Motor neuron (in vitro differentiated cells): Measurements from ENCODE around the gene ZC3H18. TPM values are rescaled to one million over a fixed set of nuclear protein-coding genes. Genes with fewer than 3 reads are reported as not detected.

ENCODE experiments used
- ATAC-seq, 8 experiments: fragments of 200-7000 bp; cut with Tn5 transposase; replicated peaks in 6 of 8; 2 replicates each; pipeline ENCODE4 v1.8.0; 2021; ENCODE audit warnings: mild to moderate bottlenecking in 8 of 8, moderate library complexity in 8 of 8
- H3K27ac ChIP-seq, 2 donors: fragments of 250-450 bp; sonication (Bioruptor Pico); 2 replicates each; pipeline ENCODE4 v1.9.0; 2021; ENCODE audit warnings: antibody characterized with exemption in 2 of 2, mild to moderate bottlenecking in 2 of 2, moderate library complexity in 1 of 2
- H3K4me1 ChIP-seq, 2 donors: fragments of 250-450 bp; sonication (Bioruptor Pico); replicated peaks in 1 of 2; 2 replicates each; pipeline ENCODE4 v1.6.1; 2021; ENCODE audit warnings: antibody characterized with exemption in 2 of 2, mild to moderate bottlenecking in 2 of 2, moderate library complexity in 1 of 2
- H3K4me3 ChIP-seq, 5 donors: fragments of 250-450 bp; sonication (Bioruptor Pico); 2 replicates each; pipeline ENCODE4 v1.9.0; 2021; ENCODE audit warnings: antibody characterized with exemption in 5 of 5, mild to moderate bottlenecking in 5 of 5, moderate library complexity in 4 of 5
- WGBS, 10 experiments: fragments of 450-650 bp; shearing (Covaris generic); methylation state at CpG; one replicate each; pipeline ENCODE4 v1.0.0; 2022; 5-methylcytosine and 5-hydroxymethylcytosine counted together
- in situ Hi-C, 9 experiments: fragments of 400-800 bp; cut with MboI; loops; one replicate each; pipeline ENCODE4 v1.15.0; 2021; ENCODE audit warnings: low sequenced_read_pairs in 9 of 9, low pct_unique_long_range_greater_than_20kb in 2 of 9; ENCODE audit not compliant: unreplicated experiment in 9 of 9
- total RNA-seq, 8 experiments: library from RNA; unstranded; fragments of 300-600 nt; gene quantifications; 2 replicates each; pipeline versions ENCODE4 v1.2.3 to v1.2.4, GENCODE V29; 2022

Gene ZC3H18
- total RNA-seq, 8 experiments from 2014 or later = 13.9 to 36.9 (median 18.4) TPM

- in situ Hi-C loops = no loop called here
- Histone ChIP-seq H3K4me3 (no peak overlapping the region), H3K4me1 (peaks cover 0 to 1% of the 10 kb centered on the region in 2 donors), H3K27ac (no peak overlapping the region)
- peak in 6 of 8 experiments; percentile 11 to 33 (median 21) for ATAC-seq
- 3 to 25% methylated on average over 7 to 8 of the region's 45 CpGs; no CpG with 5 or more reads in 8 of the 10 experiments for WGBS, 10 experiments
Observed at GRCh38 chr16:88639231-88640038, 69.2 kb downstream of the ZC3H18 start.

GRCh38 chr16:88640039-88640495 lies 69.9 kb downstream of the ZC3H18 start:
- in situ Hi-C loops = no loop called here
- H3K4me3 ChIP-seq = no peak overlapping the region
- ATAC-seq = peak in 1 of 8 experiments; percentile 3
- no peaks in the 10 kb centered on the region for H3K4me1 ChIP-seq
- no peak overlapping the region for H3K27ac ChIP-seq
- 33 to 90% (median 62%) methylated on average over 2 to 8 of the region's 13 CpGs; no CpG with 5 or more reads in 6 of the 10 experiments for WGBS, 10 experiments

GRCh38 chr16:88640498-88641247 lies 70.5 kb downstream of the ZC3H18 start:
- in situ Hi-C loops = no loop called here
- no peak for ATAC-seq
- H3K4me3 ChIP-seq = no peak overlapping the region
- H3K27ac ChIP-seq = no peak overlapping the region
- 0 to 86% (median 38%) methylated on average over 1 to 6 of the region's 17 CpGs; no CpG with 5 or more reads in 6 of the 10 experiments for whole genome bisulfite sequencing, 10 experiments
- H3K4me1 ChIP-seq = peaks cover 0 to 3% of the 10 kb centered on the region in 2 donors

- 50 to 100% (median 88%) methylated on average over 1 to 9 of the region's 58 CpGs; no CpG with 5 or more reads in 6 of the 10 experiments for WGBS, 10 experiments
- peaks cover 0 to 3% of the 10 kb centered on the region in 2 donors for H3K4me1 ChIP-seq
- no peak overlapping the region for H3K27ac ChIP-seq
- no peak overlapping the region for H3K4me3 ChIP-seq
- in situ Hi-C loops = no loop called here
- no peak for ATAC-seq
Observed at GRCh38 chr16:88642881-88643643, 72.9 kb downstream of the ZC3H18 start.

- in situ Hi-C loops = no loop called here
- no peak overlapping the region for H3K4me3 ChIP-seq
- no peak for ATAC-seq
- H3K27ac ChIP-seq = no peak overlapping the region
- H3K4me1 ChIP-seq = peaks cover 0 to 3% of the 10 kb centered on the region in 2 donors
- WGBS, 10 experiments = 85% methylated on average over 6 of the region's 9 CpGs; no CpG with 5 or more reads in 9 of the 10 experiments
Observed at GRCh38 chr16:88643644-88643932, 73.4 kb downstream of the ZC3H18 start.

- ATAC-seq = peak in 1 of 8 experiments; percentile 1
- Histone ChIP-seq H3K27ac (peak overlapping the region in 1 of 2 donors; percentile 6), H3K4me1 (peaks cover 4 to 12% of the 10 kb centered on the region in 2 donors), H3K4me3 (no peak overlapping the region)
- in situ Hi-C loops = no loop called here
- WGBS, 10 experiments = 80 to 100% (median 94%) methylated on average over 1 to 7 of the region's 16 CpGs; no CpG with 5 or more reads in 6 of the 10 experiments
Observed at GRCh38 chr16:88645455-88645854, 75.3 kb downstream of the ZC3H18 start.

- WGBS, 10 experiments = 60 to 100% (median 77%) methylated on average over 1 to 5 of the region's 23 CpGs; no CpG with 5 or more reads in 7 of the 10 experiments
- in situ Hi-C loops = no loop called here
- Histone ChIP-seq H3K4me3 (no peak overlapping the region), H3K27ac (no peak overlapping the region), H3K4me1 (peaks cover 7 to 13% of the 10 kb centered on the region in 2 donors)
- ATAC-seq = no peak
Observed at GRCh38 chr16:88645941-88646340, 75.7 kb downstream of the ZC3H18 start.

GRCh38 chr16:88646345-88647034 lies 76.3 kb downstream of the ZC3H18 start:
- 50 to 100% (median 79%) methylated on average over 1 to 6 of the region's 28 CpGs; no CpG with 5 or more reads in 6 of the 10 experiments for WGBS, 10 experiments
- Histone ChIP-seq H3K27ac (no peak overlapping the region), H3K4me1 (peaks cover 13 to 16% of the 10 kb centered on the region in 2 donors), H3K4me3 (no peak overlapping the region)
- no peak for ATAC-seq
- in situ Hi-C loops = no loop called here

- ATAC-seq = no peak
- peaks cover 17 to 19% of the 10 kb centered on the region in 2 donors for H3K4me1 ChIP-seq
- no peak overlapping the region for H3K4me3 ChIP-seq
- no peak overlapping the region for H3K27ac ChIP-seq
- in situ Hi-C loops = no loop called here
- WGBS, 10 experiments = 60 to 90% (median 78%) methylated on average over 1 to 8 of the region's 22 CpGs; no CpG with 5 or more reads in 4 of the 10 experiments
Observed at GRCh38 chr16:88647178-88648070, 77.2 kb downstream of the ZC3H18 start.

GRCh38 chr16:88649195-88649923 lies 79.2 kb downstream of the ZC3H18 start:
- Histone ChIP-seq H3K27ac (no peak overlapping the region), H3K4me3 (no peak overlapping the region), H3K4me1 (peaks cover 17 to 19% of the 10 kb centered on the region in 2 donors)
- in situ Hi-C loops = no loop called here
- ATAC-seq = no peak
- WGBS, 10 experiments = 43 to 78% (median 52%) methylated on average over 2 to 3 of the region's 20 CpGs; no CpG with 5 or more reads in 6 of the 10 experiments
